T-helper 2 cell treated with Interferon-gamma antibody and Interleukin-4, amounts not matched to agents 5 μg/mL and 100 μg/mL, for 36 hours (primary cell): ENCODE data around the gene TJP3.

ENCODE experiments used
- DNase-seq: peaks from one replicate; pipeline ENCODE4 v3.0.0; 2021; ENCODE audit warnings: low spot score
- H3K27ac Mint-ChIP-seq: one replicate; pipeline ENCODE4 v1.8.0; 2021; ENCODE audit warnings: mild to moderate bottlenecking, mixed read lengths
- H3K27me3 Mint-ChIP-seq: one replicate; pipeline ENCODE4 v1.8.0; 2021; ENCODE audit warnings: low read depth, mixed read lengths
- H3K36me3 Mint-ChIP-seq: one replicate; pipeline ENCODE4 v1.8.0; 2021; ENCODE audit warnings: low read depth, mixed read lengths
- H3K4me1 Mint-ChIP-seq: one replicate; pipeline ENCODE4 v1.8.0; 2021; ENCODE audit warnings: low read depth, mixed read lengths
- H3K4me3 Mint-ChIP-seq: one replicate; pipeline ENCODE4 v1.8.0; 2022; ENCODE audit warnings: mild to moderate bottlenecking, moderate library complexity, mixed read lengths
- H3K9me3 Mint-ChIP-seq: one replicate; pipeline ENCODE4 v1.8.0; 2021; ENCODE audit warnings: mixed read lengths

Gene TJP3

GRCh38 chr19:3700242-3701032 lies 7.7 kb upstream of the TJP3 start, which contains the start of gene PIP5K1C:
Gene PIP5K1C, minus strand, starts transcription at chr19:3700468. Its CDS starts 78 bp downstream, at chr19:3700390.
- peak; percentile 92 for DNase-seq
- no peaks in the 10 kb centered on the region for H3K9me3 Mint-ChIP-seq
- H3K27me3 Mint-ChIP-seq = no peaks in the 10 kb centered on the region
- H3K36me3 Mint-ChIP-seq = no peaks in the 10 kb centered on the region
- H3K4me3 Mint-ChIP-seq = peak within 1 kb of the TSS; percentile 89
- H3K4me1 Mint-ChIP-seq = peaks cover 14% of the 10 kb centered on the region
- peak within 1 kb of the TSS; percentile 60 for H3K27ac Mint-ChIP-seq

- H3K4me1 Mint-ChIP-seq = peaks cover 14% of the 10 kb centered on the region
- H3K4me3 Mint-ChIP-seq = peak overlapping the region; percentile 67
- H3K27me3 Mint-ChIP-seq = peaks cover 2% of the 10 kb centered on the region
- H3K27ac Mint-ChIP-seq = no peak overlapping the region
- no peak for DNase-seq
- H3K9me3 Mint-ChIP-seq = no peaks in the 10 kb centered on the region
- no peaks in the 10 kb centered on the region for H3K36me3 Mint-ChIP-seq
Measured at GRCh38 chr19:3701200-3701599, 7.0 kb upstream of the TJP3 start.

GRCh38 chr19:3707868-3708206 lies 347 bp upstream of the TJP3 start:
- DNase-seq = no peak
- no peak overlapping the region for H3K4me3 Mint-ChIP-seq
- peaks cover 1% of the 10 kb centered on the region for H3K4me1 Mint-ChIP-seq
- H3K9me3 Mint-ChIP-seq = no peaks in the 10 kb centered on the region
- H3K36me3 Mint-ChIP-seq = no peaks in the 10 kb centered on the region
- H3K27ac Mint-ChIP-seq = no peak overlapping the region
- peaks cover 11% of the 10 kb centered on the region for H3K27me3 Mint-ChIP-seq

GRCh38 chr19:3710265-3710812 lies 2.2 kb downstream of the TJP3 start:
- Mint-ChIP-seq H3K9me3 (no peaks in the 10 kb centered on the region), H3K27me3 (peaks cover 11% of the 10 kb centered on the region), H3K27ac (no peak overlapping the region), H3K4me3 (no peak overlapping the region), H3K4me1 (peaks cover 1% of the 10 kb centered on the region), H3K36me3 (no peaks in the 10 kb centered on the region)
- DNase-seq = no peak

GRCh38 chr19:3712663-3713611 lies 4.8 kb downstream of the TJP3 start:
- Mint-ChIP-seq H3K27me3 (peaks cover 10% of the 10 kb centered on the region), H3K9me3 (no peaks in the 10 kb centered on the region)

GRCh38 chr19:3716147-3716668 lies 8.0 kb downstream of the TJP3 start:
- DNase-seq = no peak
- peaks cover 17% of the 10 kb centered on the region for H3K27me3 Mint-ChIP-seq
- no peaks in the 10 kb centered on the region for H3K4me1 Mint-ChIP-seq
- H3K36me3 Mint-ChIP-seq = no peaks in the 10 kb centered on the region
- no peak overlapping the region for H3K27ac Mint-ChIP-seq
- H3K9me3 Mint-ChIP-seq = no peaks in the 10 kb centered on the region
- H3K4me3 Mint-ChIP-seq = no peak overlapping the region

More at GRCh38 chr19:3712663-3713611, 4.8 kb downstream of the TJP3 start:
- H3K27ac Mint-ChIP-seq = no peak overlapping the region
- no peak for DNase-seq
- H3K36me3 Mint-ChIP-seq = no peaks in the 10 kb centered on the region
- H3K4me3 Mint-ChIP-seq = no peak overlapping the region
- H3K4me1 Mint-ChIP-seq = no peaks in the 10 kb centered on the region

- H3K4me3 Mint-ChIP-seq = no peak overlapping the region
- peaks cover 34% of the 10 kb centered on the region for H3K27me3 Mint-ChIP-seq
- H3K4me1 Mint-ChIP-seq = peaks cover 2% of the 10 kb centered on the region
- H3K27ac Mint-ChIP-seq = no peak overlapping the region
- DNase-seq = no peak
- no peaks in the 10 kb centered on the region for H3K9me3 Mint-ChIP-seq
- no peaks in the 10 kb centered on the region for H3K36me3 Mint-ChIP-seq
Measured at GRCh38 chr19:3719868-3720267, 11.7 kb downstream of the TJP3 start.

GRCh38 chr19:3720349-3720917 lies 12.2 kb downstream of the TJP3 start:
- H3K36me3 Mint-ChIP-seq = no peaks in the 10 kb centered on the region
- H3K9me3 Mint-ChIP-seq = no peaks in the 10 kb centered on the region
- no peak for DNase-seq
- peaks cover 2% of the 10 kb centered on the region for H3K4me1 Mint-ChIP-seq
- H3K4me3 Mint-ChIP-seq = no peak overlapping the region
- no peak overlapping the region for H3K27ac Mint-ChIP-seq
- H3K27me3 Mint-ChIP-seq = peaks cover 39% of the 10 kb centered on the region

- Mint-ChIP-seq H3K4me1 (peaks cover 2% of the 10 kb centered on the region), H3K27ac (no peak overlapping the region), H3K36me3 (no peaks in the 10 kb centered on the region), H3K4me3 (peak overlapping the region; percentile 12), H3K27me3 (peaks cover 39% of the 10 kb centered on the region), H3K9me3 (no peaks in the 10 kb centered on the region)
- peak; percentile 79 for DNase-seq
Measured at GRCh38 chr19:3721131-3721886, 13.1 kb downstream of the TJP3 start.

- Mint-ChIP-seq H3K4me3 (no peak overlapping the region), H3K27ac (no peak overlapping the region), H3K4me1 (peaks cover 2% of the 10 kb centered on the region), H3K36me3 (no peaks in the 10 kb centered on the region), H3K27me3 (peaks cover 39% of the 10 kb centered on the region), H3K9me3 (no peaks in the 10 kb centered on the region)
- DNase-seq = no peak
Measured at GRCh38 chr19:3721887-3722442, 13.8 kb downstream of the TJP3 start.

GRCh38 chr19:3722443-3723109 lies 14.4 kb downstream of the TJP3 start:
- Mint-ChIP-seq H3K27me3 (peaks cover 39% of the 10 kb centered on the region), H3K4me1 (peaks cover 2% of the 10 kb centered on the region), H3K9me3 (no peaks in the 10 kb centered on the region), H3K4me3 (no peak overlapping the region), H3K36me3 (no peaks in the 10 kb centered on the region), H3K27ac (no peak overlapping the region)
- no peak for DNase-seq

GRCh38 chr19:3723110-3723488 lies 14.9 kb downstream of the TJP3 start:
- H3K27ac Mint-ChIP-seq = no peak overlapping the region
- H3K4me3 Mint-ChIP-seq = no peak overlapping the region
- DNase-seq = no peak

More at GRCh38 chr19:3723110-3723488, 14.9 kb downstream of the TJP3 start:
- Mint-ChIP-seq H3K4me1 (peaks cover 2% of the 10 kb centered on the region), H3K9me3 (no peaks in the 10 kb centered on the region), H3K36me3 (no peaks in the 10 kb centered on the region), H3K27me3 (peaks cover 39% of the 10 kb centered on the region)
